Smooth muscle cell (in vitro differentiated cells): Measurements from ENCODE around the gene FXYD7. TPM values are rescaled to one million over a fixed set of nuclear protein-coding genes. Genes with fewer than 3 reads are reported as not detected.

Source experiments
- DNase-seq: peaks from one replicate; lab custom pipeline; 2025; ENCODE audit not compliant: unreplicated experiment; lab: John Stamatoyannopoulos, UW
- H2AFZ ChIP-seq: fragments of 200-600 bp; sonication (generic); 2 replicates; pipeline ENCODE4 v1.6.0; 2016; ENCODE audit warnings: antibody characterized with exemption, low read depth, mild to moderate bottlenecking
- H3F3A ChIP-seq: fragments of 200-600 bp; sonication (generic); 2 replicates; pipeline ENCODE4 v1.6.0; 2017; ENCODE audit warnings: antibody characterized with exemption, low read depth
- H3K27ac ChIP-seq: fragments of 200-600 bp; sonication (generic); 2 replicates; pipeline ENCODE4 v1.5.1; 2016; ENCODE audit warnings: low read depth, mild to moderate bottlenecking
- H3K27me3 ChIP-seq: fragments of 200-600 bp; sonication (generic); 2 replicates; pipeline ENCODE4 v1.6.1; 2016; ENCODE audit warnings: low read depth, mild to moderate bottlenecking
- H3K36me3 ChIP-seq: fragments of 200-600 bp; sonication (generic); 2 replicates; pipeline ENCODE4 v1.5.1; 2016; ENCODE audit warnings: low read depth
- H3K4me1 ChIP-seq: fragments of 200-600 bp; sonication (generic); 2 replicates; pipeline ENCODE4 v1.5.1; 2016; ENCODE audit warnings: low read depth
- H3K4me2 ChIP-seq: fragments of 200-600 bp; sonication (generic); 2 replicates; pipeline ENCODE4 v1.6.0; 2016; ENCODE audit warnings: mild to moderate bottlenecking
- H3K4me3 ChIP-seq: fragments of 200-600 bp; sonication (generic); 2 replicates; pipeline ENCODE4 v1.5.1; 2016; ENCODE audit warnings: mild to moderate bottlenecking
- H3K79me2 ChIP-seq: fragments of 200-600 bp; sonication (generic); 2 replicates; pipeline ENCODE4 v1.6.0; 2016; ENCODE audit warnings: low read depth, mild to moderate bottlenecking
- H3K9ac ChIP-seq: fragments of 200-600 bp; sonication (generic); 2 replicates; pipeline ENCODE4 v1.6.0; 2016; ENCODE audit warnings: low read depth
- H3K9me3 ChIP-seq: fragments of 200-600 bp; sonication (generic); replicated peaks from 2 replicates; pipeline ENCODE4 v1.5.1; 2016; ENCODE audit warnings: low read depth
- H4K20me1 ChIP-seq: fragments of 200-600 bp; sonication (generic); 2 replicates; pipeline ENCODE4 v1.6.0; 2016; ENCODE audit warnings: low read depth
- whole genome bisulfite sequencing: methylation state at CpG from one replicate; pipeline ENCODE4 v1.1.7; 2016; ENCODE audit warnings: low lambda C conversion rate; 5-methylcytosine and 5-hydroxymethylcytosine counted together
- polyA plus RNA-seq: library from polyadenylated mRNA; unstranded; fragments of >200 nt; fragmentation: Nextera tagmentation; extraction: Ambion mirVana; gene quantifications from 2 replicates; pipeline ENCODE4 v1.2.1, GENCODE V29; 2016
- total RNA-seq: library from RNA; depleted of rRNA; stranded (reverse); fragments of >200 nt; gene quantifications from 2 replicates; pipeline ENCODE4 v1.2.3, GENCODE V29; 2014
- TF ChIP-seq, protein P1 (sequence below): fragments of 200-600 bp; sonication (generic); IDR thresholded peaks from 2 replicates; pipeline ENCODE4 v1.5.1; 2017; ENCODE audit warnings: borderline replicate concordance, mild to moderate bottlenecking, antibody characterized with exemption; ENCODE audit not compliant: insufficient read depth, poor library complexity, severe bottlenecking

FXYD7 gene
- total and polyA plus RNA-seq, 2 experiments from 2014 or later: not detected

DNA sequence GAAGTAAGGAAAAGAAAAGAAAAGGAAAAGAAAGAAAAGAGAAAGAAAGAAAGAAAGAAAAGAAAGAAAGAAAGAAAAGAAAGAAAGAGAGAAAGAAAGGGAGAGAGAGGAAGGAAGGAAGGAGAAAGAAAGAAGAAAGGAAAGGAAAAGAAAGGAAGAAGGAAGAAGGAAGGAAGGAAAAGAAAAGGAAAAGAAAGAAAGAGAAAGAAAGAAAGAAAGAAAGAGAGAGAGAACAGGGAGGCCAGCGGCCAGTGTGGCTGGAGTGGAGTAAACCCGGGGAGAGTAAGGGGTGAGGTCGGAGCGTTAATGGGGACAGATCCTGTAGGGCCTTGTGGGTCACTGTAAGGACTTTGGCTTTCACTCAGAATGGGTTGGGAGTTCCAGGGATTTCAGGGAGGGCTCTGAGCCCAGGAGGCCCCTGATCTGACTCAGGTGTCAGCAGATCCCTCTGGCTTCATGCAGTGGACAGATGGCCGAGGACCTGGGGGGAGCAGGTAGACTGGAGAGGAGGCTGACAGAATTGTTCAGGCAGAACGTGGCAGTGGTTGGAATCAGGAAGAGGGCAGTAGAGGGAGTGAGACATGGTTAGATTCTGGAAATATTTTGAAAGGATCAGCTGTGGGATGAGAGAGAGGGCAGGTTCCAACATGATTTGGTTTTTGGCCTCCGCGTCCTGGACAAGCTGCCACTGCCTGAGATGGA is 47.2 kb upstream of the FXYD7 start:
- no peak for DNase-seq
- no peaks in the 10 kb centered on the region for H3F3A ChIP-seq
- H3K79me2 ChIP-seq: no peaks in the 10 kb centered on the region
- no peaks in the 10 kb centered on the region for H3K36me3 ChIP-seq
- 79% methylated on average over 8 of the region's 8 CpGs for WGBS
- H3K4me3 ChIP-seq: no peak overlapping the region
- H3K27me3 ChIP-seq: no peaks in the 10 kb centered on the region
- H4K20me1 ChIP-seq: no peaks in the 10 kb centered on the region
- no peak overlapping the region for H2AFZ ChIP-seq
- TF ChIP-seq, protein P1, sequence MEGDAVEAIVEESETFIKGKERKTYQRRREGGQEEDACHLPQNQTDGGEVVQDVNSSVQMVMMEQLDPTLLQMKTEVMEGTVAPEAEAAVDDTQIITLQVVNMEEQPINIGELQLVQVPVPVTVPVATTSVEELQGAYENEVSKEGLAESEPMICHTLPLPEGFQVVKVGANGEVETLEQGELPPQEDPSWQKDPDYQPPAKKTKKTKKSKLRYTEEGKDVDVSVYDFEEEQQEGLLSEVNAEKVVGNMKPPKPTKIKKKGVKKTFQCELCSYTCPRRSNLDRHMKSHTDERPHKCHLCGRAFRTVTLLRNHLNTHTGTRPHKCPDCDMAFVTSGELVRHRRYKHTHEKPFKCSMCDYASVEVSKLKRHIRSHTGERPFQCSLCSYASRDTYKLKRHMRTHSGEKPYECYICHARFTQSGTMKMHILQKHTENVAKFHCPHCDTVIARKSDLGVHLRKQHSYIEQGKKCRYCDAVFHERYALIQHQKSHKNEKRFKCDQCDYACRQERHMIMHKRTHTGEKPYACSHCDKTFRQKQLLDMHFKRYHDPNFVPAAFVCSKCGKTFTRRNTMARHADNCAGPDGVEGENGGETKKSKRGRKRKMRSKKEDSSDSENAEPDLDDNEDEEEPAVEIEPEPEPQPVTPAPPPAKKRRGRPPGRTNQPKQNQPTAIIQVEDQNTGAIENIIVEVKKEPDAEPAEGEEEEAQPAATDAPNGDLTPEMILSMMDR: no peak
- no peak overlapping the region for H3K4me2 ChIP-seq
- no peaks in the 10 kb centered on the region for H3K9me3 ChIP-seq
- no peak overlapping the region for H3K9ac ChIP-seq
- H3K4me1 ChIP-seq: peaks cover 2% of the 10 kb centered on the region
- H3K27ac ChIP-seq: no peak overlapping the region

DNA sequence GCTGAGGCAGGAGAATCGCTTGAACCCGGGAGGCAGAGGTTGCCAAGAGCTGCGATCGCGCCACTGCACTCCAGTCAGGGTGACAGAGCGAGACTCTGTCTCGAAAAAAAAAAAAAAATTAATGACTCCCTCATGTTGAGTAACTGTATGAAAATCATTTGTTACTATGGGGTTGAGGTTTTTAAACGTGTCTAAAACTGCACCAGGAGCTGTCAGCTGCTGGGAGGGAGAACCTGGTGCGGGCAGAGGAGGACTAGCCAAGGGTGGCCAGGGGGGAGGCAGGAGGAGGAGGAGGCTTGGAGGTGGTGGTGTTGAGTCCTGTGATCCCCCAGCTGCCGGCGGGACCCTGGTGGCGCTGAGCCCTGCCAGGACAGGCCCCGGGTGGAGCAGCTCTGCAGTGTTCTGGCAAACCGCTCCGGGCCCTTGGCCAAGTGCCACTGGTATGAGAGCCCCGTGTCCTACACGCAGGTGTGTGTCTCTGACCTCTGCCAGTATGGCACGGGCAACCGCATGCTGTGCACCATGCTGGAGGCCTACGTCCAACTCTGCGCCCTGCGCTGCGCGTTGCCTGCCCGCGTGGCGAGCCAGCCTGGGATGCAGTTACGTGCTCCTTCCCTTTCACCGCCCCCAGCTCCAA is 44.5 kb upstream of the FXYD7 start:
- Histone ChIP-seq H3K4me2 (no peak overlapping the region), H3K27me3 (no peaks in the 10 kb centered on the region), H3K9ac (no peak overlapping the region), H3K4me1 (no peaks in the 10 kb centered on the region), H3F3A (no peaks in the 10 kb centered on the region), H3K4me3 (no peak overlapping the region), H4K20me1 (no peaks in the 10 kb centered on the region), H3K9me3 (no peaks in the 10 kb centered on the region), H3K27ac (no peak overlapping the region), H3K79me2 (no peaks in the 10 kb centered on the region), H3K36me3 (no peaks in the 10 kb centered on the region), H2AFZ (no peak overlapping the region)
- TF ChIP-seq, protein P1: no peak
- no peak for DNase-seq
- 94% methylated on average over 29 of the region's 29 CpGs for WGBS

DNA sequence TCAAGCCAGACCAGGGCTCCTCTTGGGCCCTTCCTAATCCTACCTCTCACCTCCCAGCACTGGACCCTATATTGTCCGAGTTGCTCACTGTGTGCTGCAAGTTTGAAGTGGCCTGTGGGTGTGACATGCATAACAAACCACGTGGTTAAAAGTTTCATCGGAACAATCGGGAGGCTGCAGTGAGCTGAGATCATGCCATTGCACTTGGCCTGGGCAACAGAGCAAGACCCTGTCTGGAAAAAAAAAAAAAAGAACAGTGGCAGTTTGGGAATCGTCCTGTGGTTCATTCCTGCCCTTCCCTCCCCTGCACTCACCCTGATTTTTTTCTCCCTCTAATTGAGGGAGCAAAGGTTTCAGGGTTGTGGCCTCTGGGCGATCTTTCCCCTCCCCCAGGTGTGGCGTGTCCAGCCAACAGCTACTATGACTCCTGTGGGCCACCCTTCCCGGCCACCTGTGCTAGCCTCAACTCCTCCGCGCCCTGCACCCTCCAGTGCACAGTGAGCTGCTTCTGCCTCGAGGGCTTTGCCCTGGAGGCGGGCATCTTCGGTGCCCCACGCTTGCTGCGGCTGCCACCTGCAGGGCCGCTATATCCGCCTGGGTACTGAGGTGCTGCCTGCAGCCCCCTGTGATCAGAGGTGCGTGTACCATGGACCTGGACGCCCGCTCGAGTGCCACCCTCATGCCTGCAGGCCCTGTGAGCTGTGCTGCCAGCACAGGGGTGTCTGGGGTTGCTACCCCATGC is 43.7 kb upstream of the FXYD7 start:
- Histone ChIP-seq H3K36me3 (no peaks in the 10 kb centered on the region), H3K9ac (no peak overlapping the region), H3K4me3 (no peak overlapping the region), H3K79me2 (no peaks in the 10 kb centered on the region), H3K27ac (no peak overlapping the region), H3K9me3 (no peaks in the 10 kb centered on the region), H3K4me1 (no peaks in the 10 kb centered on the region), H3K4me2 (no peak overlapping the region), H3K27me3 (no peaks in the 10 kb centered on the region), H4K20me1 (no peaks in the 10 kb centered on the region), H2AFZ (no peak overlapping the region), H3F3A (no peaks in the 10 kb centered on the region)
- DNase-seq: no peak
- TF ChIP-seq, protein P1: no peak
- 93% methylated on average over 21 of the region's 21 CpGs for WGBS
